ENCODE measurements around the gene LDB3. TPM values are rescaled to one million over a fixed set of nuclear protein-coding genes. Genes with fewer than 3 reads are reported as not detected.

The LDB3 gene
- total and polyA plus RNA-seq, 2 of the 4 experiments (the other 2 are of a cell fraction): 0.36 to 2.6 TPM

DNA sequence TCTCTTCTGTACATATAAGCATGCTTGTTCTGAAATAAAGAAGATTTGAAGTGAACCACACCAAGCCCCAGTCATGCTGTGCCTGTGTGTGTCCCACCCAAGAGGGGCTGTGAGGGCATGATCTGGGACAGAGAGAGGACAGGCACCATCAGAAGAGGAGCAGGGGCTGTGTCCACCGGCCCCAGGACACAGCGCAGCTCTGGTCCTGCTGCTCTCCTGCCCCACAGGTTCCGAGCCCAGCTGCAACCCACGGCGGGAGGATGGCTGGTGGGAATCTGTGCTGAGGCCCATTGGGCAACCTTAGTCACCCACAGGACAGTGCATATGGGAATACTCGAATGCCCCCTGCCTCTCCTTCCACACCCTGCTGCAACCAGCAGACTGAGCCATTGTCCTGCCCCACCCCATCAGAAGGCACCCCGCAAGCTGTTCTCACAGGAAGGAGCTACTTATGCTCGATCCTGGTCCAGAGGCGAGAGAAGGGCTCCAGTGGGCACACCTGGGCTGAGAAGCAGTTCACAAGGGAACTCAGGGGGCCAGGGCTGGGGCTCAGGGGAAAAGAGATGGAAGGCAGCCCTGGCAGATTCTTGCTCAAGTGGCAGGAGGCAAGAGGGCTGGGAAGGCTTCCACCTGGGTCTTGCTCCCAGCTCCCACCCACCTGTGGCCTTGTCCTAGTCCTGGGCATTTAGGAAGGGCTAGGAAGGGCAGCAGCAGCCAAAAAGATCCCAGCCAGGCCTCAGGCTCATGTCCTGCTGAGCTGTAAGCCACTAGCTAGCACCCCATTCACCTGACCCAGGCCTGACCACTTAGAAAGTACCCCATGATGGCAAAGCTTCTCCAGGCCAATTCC, 31.9 kb downstream of the LDB3 start:
- Histone ChIP-seq H3K9me1 (ENCODE audit: insufficient read depth, low read length) (peaks cover 6% of the 10 kb centered on the region; the same call in 1 of the 2 replicates), H4K91ac (ENCODE audit: insufficient read depth, low read depth, low read length) (no peak overlapping the region), H3K79me1 (ENCODE audit: low read depth in 1 of 2, low read length in 2 of 2) (no peaks in the 10 kb centered on the region), H2BK15ac (ENCODE audit: low read depth, low read length) (no peak overlapping the region), H4K20me1 (ENCODE audit: insufficient read depth, low read length) (no peaks in the 10 kb centered on the region), H3K4me1 (ENCODE audit: control insufficient read depth, insufficient read depth, low read length) (no peaks in the 10 kb centered on the region), H3K18ac (ENCODE audit: low read depth, low read length) (no peak overlapping the region), H2BK5ac (ENCODE audit: low read depth, low read length, poor library complexity, severe bottlenecking) (no peak overlapping the region), H3K27ac (ENCODE audit: insufficient read depth, low read length) (no peak overlapping the region), H4K5ac (ENCODE audit: low read depth, low read length) (no peak overlapping the region), H3K4me3 (ENCODE audit: insufficient read depth, low read depth, low read length) (no peak overlapping the region), H3K27me3 (ENCODE audit: control insufficient read depth, insufficient read depth, low read length) (no peaks in the 10 kb centered on the region), H3K9ac (ENCODE audit: low read depth, low read length) (no peak overlapping the region), H2AK5ac (ENCODE audit: low read depth, low read length) (no peak overlapping the region), H3K14ac (replicated peaks; ENCODE audit: low read depth, low read length) (no peak overlapping the region), H2BK120ac (ENCODE audit: low read depth, low read length) (no peak overlapping the region), H3K36me3 (ENCODE audit: control insufficient read depth, insufficient read depth, low read length) (no peaks in the 10 kb centered on the region), H3K56ac (ENCODE audit: extremely low read depth, insufficient read depth, low read length) (no peak overlapping the region), H2BK20ac (ENCODE audit: low read depth, low read length) (no peak overlapping the region), H3K9me3 (ENCODE audit: control insufficient read depth, insufficient read depth, low read length) (no peaks in the 10 kb centered on the region), H3K4me2 (ENCODE audit: low read depth, low read length) (no peak overlapping the region), H2AK9ac (replicated peaks; ENCODE audit: low read depth, low read length, poor library complexity) (no peak overlapping the region), H4K8ac (ENCODE audit: low read depth in 2 of 2, low read length in 2 of 2) (no peak overlapping the region), H2AFZ (replicated peaks; ENCODE audit: low read length, poor library complexity) (no peak overlapping the region), H3K4ac (ENCODE audit: low read depth, low read length) (no peak overlapping the region), H3K23ac (ENCODE audit: low read depth, low read length) (no peak overlapping the region)
- DNase-seq: no peak
- dilution Hi-C loops (cut with HindIII; ENCODE audit: low sequenced_read_pairs, unreplicated experiment) (no loop called here), in situ Hi-C loops (cut with MboI; ENCODE audit: low sequenced_read_pairs) (no loop called here), intact Hi-C loops (cut with micrococcal nuclease) (no loop called here)
- ATAC-seq (ENCODE audit: low read depth): no peak
- no TSS peak for BruUV-seq (replicated peaks)
- 100% methylated on average over 1 of the region's 9 CpGs; no CpG with 5 or more reads in 1 of the 2 experiments for WGBS, 2 experiments (ENCODE audit: extremely low coverage in 2 of 2, insufficient read length in 1 of 2)
- ChIA-PET CTCF (no interaction called here), POLR2A (ENCODE audit: unreplicated experiment) (no interaction called here)
- no peak for TF ChIP-seq RAD21 (IDR thresholded peaks at IDR 0.05; ENCODE audit: low read length)
- no peak for TF ChIP-seq CEBPB (IDR thresholded peaks at IDR 0.05; ENCODE audit: low read depth, low read length)
- TF ChIP-seq CHD1 (IDR thresholded peaks at IDR 0.05; ENCODE audit: low read depth, low read length): no peak
- TF ChIP-seq, protein P1, sequence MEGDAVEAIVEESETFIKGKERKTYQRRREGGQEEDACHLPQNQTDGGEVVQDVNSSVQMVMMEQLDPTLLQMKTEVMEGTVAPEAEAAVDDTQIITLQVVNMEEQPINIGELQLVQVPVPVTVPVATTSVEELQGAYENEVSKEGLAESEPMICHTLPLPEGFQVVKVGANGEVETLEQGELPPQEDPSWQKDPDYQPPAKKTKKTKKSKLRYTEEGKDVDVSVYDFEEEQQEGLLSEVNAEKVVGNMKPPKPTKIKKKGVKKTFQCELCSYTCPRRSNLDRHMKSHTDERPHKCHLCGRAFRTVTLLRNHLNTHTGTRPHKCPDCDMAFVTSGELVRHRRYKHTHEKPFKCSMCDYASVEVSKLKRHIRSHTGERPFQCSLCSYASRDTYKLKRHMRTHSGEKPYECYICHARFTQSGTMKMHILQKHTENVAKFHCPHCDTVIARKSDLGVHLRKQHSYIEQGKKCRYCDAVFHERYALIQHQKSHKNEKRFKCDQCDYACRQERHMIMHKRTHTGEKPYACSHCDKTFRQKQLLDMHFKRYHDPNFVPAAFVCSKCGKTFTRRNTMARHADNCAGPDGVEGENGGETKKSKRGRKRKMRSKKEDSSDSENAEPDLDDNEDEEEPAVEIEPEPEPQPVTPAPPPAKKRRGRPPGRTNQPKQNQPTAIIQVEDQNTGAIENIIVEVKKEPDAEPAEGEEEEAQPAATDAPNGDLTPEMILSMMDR (conservative IDR thresholded peaks at IDR 0.05; ENCODE audit: low read depth, low read length): no peak
- no peak for TF ChIP-seq NFE2L2 (IDR thresholded peaks at IDR 0.05; ENCODE audit: low read depth, low read length)
- TF ChIP-seq, protein P2, sequence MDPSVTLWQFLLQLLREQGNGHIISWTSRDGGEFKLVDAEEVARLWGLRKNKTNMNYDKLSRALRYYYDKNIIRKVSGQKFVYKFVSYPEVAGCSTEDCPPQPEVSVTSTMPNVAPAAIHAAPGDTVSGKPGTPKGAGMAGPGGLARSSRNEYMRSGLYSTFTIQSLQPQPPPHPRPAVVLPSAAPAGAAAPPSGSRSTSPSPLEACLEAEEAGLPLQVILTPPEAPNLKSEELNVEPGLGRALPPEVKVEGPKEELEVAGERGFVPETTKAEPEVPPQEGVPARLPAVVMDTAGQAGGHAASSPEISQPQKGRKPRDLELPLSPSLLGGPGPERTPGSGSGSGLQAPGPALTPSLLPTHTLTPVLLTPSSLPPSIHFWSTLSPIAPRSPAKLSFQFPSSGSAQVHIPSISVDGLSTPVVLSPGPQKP (IDR thresholded peaks at IDR 0.05; ENCODE audit: borderline replicate concordance, low read depth, low read length): no peak
- TF ChIP-seq MXI1 (IDR thresholded peaks at IDR 0.05; ENCODE audit: borderline replicate concordance, low read depth, low read length): no peak
- no peak for TF ChIP-seq RFX5 (IDR thresholded peaks at IDR 0.05; ENCODE audit: low read depth, low read length)
- no peak for TF ChIP-seq SMC3 (IDR thresholded peaks at IDR 0.05; ENCODE audit: low read depth, low read length)
- no peak for TF ChIP-seq RCOR1 (IDR thresholded peaks at IDR 0.05; ENCODE audit: insufficient replicate concordance, low read length)
- TF ChIP-seq MAFK (IDR thresholded peaks at IDR 0.05; ENCODE audit: low read depth, low read length): no peak
- no peak for TF ChIP-seq FOS (IDR thresholded peaks at IDR 0.05; ENCODE audit: low read depth, low read length)
- TF ChIP-seq, protein P3, sequence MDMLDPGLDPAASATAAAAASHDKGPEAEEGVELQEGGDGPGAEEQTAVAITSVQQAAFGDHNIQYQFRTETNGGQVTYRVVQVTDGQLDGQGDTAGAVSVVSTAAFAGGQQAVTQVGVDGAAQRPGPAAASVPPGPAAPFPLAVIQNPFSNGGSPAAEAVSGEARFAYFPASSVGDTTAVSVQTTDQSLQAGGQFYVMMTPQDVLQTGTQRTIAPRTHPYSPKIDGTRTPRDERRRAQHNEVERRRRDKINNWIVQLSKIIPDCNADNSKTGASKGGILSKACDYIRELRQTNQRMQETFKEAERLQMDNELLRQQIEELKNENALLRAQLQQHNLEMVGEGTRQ (IDR thresholded peaks at IDR 0.05; ENCODE audit: low read depth, low read length): no peak
- TF ChIP-seq MAZ (IDR thresholded peaks at IDR 0.05; ENCODE audit: borderline replicate concordance, low read depth, low read length): no peak
- TF ChIP-seq POLR2A (IDR thresholded peaks at IDR 0.05; ENCODE audit: low read depth, low read length): no peak

Data from IMR-90 (cell line).